ENCODE measurements around the gene SND1.

DNA sequence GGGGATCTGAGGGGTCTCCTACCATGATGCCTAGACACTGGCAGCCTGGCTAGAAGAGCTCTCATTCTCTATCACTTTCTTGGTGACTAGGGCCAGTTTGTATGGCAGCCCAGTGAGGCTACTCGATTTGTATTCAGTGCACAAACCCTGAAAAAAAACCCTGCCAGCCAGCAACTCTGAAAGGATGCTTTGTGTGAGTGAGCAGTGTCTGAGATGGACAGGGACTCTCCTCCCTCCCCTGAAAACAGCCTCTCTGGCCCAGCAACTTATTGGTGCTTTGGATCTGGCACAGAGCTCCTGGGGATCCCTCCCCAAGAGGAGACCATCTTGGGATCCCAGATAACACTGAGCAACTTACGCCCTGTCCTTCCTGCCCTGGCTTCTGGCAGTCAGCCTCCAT lies 390.0 kb downstream of the SND1 start:
- no peak for TF ChIP-seq TAF1 (IDR thresholded peaks at IDR 0.05; ENCODE audit: borderline replicate concordance, low read depth, low read length)
- no peak for TF ChIP-seq POLR2A (IDR thresholded peaks at IDR 0.05; ENCODE audit: low read depth, low read length)

Measured in GM12892 (cell line).